Tibial artery (tissue), 4 donors: ENCODE data around the gene ZFY.
"Not testable (repeated sequence)": the region's sequence is repeated elsewhere in the genome, so short reads cannot be mapped to it uniquely, and the experiment has no call there.

Experiments
- DNase-seq, 2 donors: peaks; one replicate each; pipeline ENCODE4 v3.0.0-alpha.2; 2019
- H3K27ac ChIP-seq, 2 donors: fragments of 200-600 bp; sonication (generic) in 1 of 2; 1 replicate in 1 of 2; 2 replicates in 1 of 2; pipeline ENCODE4 v1.5.1; 2018 to 2019; ENCODE audit warnings: mild to moderate bottlenecking in 1 of 2
- H3K27me3 ChIP-seq, 2 donors: fragments of 200-600 bp; sonication (generic) in 1 of 2; one replicate each; pipeline versions ENCODE4 v1.5.1 to v1.6.0; 2016 to 2019
- H3K36me3 ChIP-seq, 3 donors: fragments of 200-600 bp; sonication (generic) in 2 of 3; one replicate each; pipeline ENCODE4 v1.5.1; 2016 to 2019; ENCODE audit warnings: mild to moderate bottlenecking in 2 of 3
- H3K4me1 ChIP-seq, 4 donors: fragments of 200-600 bp; sonication (generic) in 2 of 4; 1 replicate in 3 of 4; 2 replicates in 1 of 4; pipeline ENCODE4 v1.5.1; 2016 to 2019
- H3K4me3 ChIP-seq, 2 donors: fragments of 200-600 bp; sonication (generic) in 1 of 2; 1 replicate in 1 of 2; 2 replicates in 1 of 2; pipeline ENCODE4 v1.5.1; 2018 to 2019; ENCODE audit warnings: mild to moderate bottlenecking in 2 of 2
- H3K9me3 ChIP-seq, 3 donors: fragments of 200-600 bp; sonication (generic) in 1 of 3; one replicate each; pipeline ENCODE4 v1.5.1; 2016 to 2019
- CTCF ChIP-seq, 2 experiments: fragments of 200-600 bp in 1 of 2; fragments of 450-650 bp in 1 of 2; IDR thresholded peaks; one replicate each; pipeline ENCODE4 v1.5.1; 2017 to 2019; ENCODE audit warnings: antibody characterized with exemption in 2 of 2, mild to moderate bottlenecking in 1 of 2, moderate library complexity in 1 of 2
- intact Hi-C: fragments of 100-400 bp; cut with DNase I; formaldehyde crosslinking; loops from one replicate; pipeline ENCODE4 v1.15.0; 2023; ENCODE audit warnings: low total_unique reads

ZFY gene

DNA sequence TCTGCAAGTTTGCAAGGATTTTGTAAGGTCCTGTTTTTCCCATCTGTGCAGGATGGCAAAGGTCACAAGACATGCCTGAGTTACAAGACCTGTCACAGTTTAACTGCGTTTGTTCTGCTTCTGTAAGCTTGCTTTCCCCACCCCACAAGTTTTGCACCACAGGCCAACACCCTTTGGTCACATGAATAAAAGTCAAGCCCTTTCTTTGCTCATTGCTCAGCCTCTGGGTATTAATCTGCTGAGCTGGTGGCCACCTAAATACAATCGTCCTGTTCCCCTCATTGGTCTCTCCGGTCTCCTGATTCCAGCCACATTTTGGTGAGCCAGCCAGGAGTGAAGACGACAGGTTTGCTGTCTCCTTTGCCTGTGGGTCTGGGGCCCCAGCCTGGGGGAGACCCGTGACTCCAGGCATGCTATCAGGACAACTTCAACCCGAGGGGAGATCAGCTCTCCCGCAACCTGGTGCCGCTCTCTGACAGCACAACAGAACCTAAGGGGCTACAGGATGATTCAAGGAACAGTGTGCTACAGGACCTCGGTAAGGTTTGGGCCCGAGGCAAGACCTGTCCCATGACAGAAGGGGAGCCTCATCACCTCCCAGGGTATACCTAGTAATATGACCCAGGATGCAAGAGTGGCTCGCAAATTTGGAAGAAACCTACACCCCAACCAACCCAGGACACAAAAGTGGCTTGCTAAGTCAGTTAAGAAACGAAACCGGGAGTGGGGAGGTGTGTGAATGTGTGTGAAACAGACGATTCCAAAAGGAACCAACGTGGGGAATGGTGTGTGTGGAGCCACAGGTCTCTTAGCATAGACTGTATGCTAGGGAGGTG, 67.7 kb downstream of the ZFY start:
- peak; percentile 21 to 63 for DNase-seq
- Histone ChIP-seq H3K4me1 (peaks cover 0 to 52% (median 0%) of the 10 kb centered on the region in 4 donors), H3K36me3 (no peaks in the 10 kb centered on the region), H3K4me3 (peak overlapping the region; percentile 55 to 57), H3K27me3 (no peaks in the 10 kb centered on the region), H3K27ac (peak overlapping the region; percentile 86 to 87), H3K9me3 (no peaks in the 10 kb centered on the region)
- no peak for TF ChIP-seq CTCF (IDR thresholded peaks at IDR 0.05)
- intact Hi-C loops = no loop called here

DNA sequence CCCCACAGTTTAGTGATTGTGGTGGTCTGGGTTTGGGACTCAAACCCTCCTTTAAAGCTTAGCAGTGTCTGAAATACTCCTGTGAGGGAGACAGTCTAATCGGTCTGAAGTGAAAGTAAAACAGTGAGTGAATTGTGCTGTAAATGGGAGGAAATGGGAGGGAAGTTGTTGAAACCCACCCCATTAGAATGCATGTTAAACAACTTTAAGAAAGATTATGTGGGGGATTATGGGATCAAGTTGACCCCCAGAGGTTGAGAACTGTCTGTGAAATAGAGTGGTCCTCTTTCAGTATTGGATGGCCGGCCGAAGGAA, 68.3 kb downstream of the ZFY start:
- no peak for TF ChIP-seq CTCF (IDR thresholded peaks at IDR 0.05)
- Histone ChIP-seq H3K4me1 (peaks cover 0 to 52% (median 0%) of the 10 kb centered on the region in 4 donors), H3K4me3 (peak overlapping the region; percentile 55 to 57), H3K27ac (peak overlapping the region; percentile 86 to 87), H3K9me3 (no peaks in the 10 kb centered on the region), H3K36me3 (no peaks in the 10 kb centered on the region), H3K27me3 (no peaks in the 10 kb centered on the region)
- intact Hi-C loops = no loop called here
- DNase-seq = no peak

- intact Hi-C loops = no loop called here
- Histone ChIP-seq H3K36me3 (no peaks in the 10 kb centered on the region), H3K4me1 (peaks cover 0 to 52% (median 0%) of the 10 kb centered on the region in 4 donors), H3K4me3 (peak overlapping the region; percentile 55 to 57), H3K27ac (peak overlapping the region; percentile 86 to 87), H3K9me3 (no peaks in the 10 kb centered on the region), H3K27me3 (no peaks in the 10 kb centered on the region)
- DNase-seq = no peak
- no peak for TF ChIP-seq CTCF (IDR thresholded peaks at IDR 0.05)
Measured at GRCh38 chrY:3003846-3004245, 68.7 kb downstream of the ZFY start.

GRCh38 chrY:3006031-3006430, 70.8 kb downstream of the ZFY start:
- peaks cover 0 to 47% (median 0%) of the 10 kb centered on the region in 4 donors for H3K4me1 ChIP-seq
- H3K9me3 ChIP-seq, intact Hi-C loops, H3K27me3 ChIP-seq, H3K4me3 ChIP-seq, DNase-seq, H3K36me3 ChIP-seq: not testable (repeated sequence)
- H3K27ac ChIP-seq = peak overlapping the region in 1 of 2 donors; percentile 15

- Histone ChIP-seq H3K36me3 (no peaks in the 10 kb centered on the region), H3K4me3 (no peak overlapping the region), H3K27me3 (no peaks in the 10 kb centered on the region), H3K4me1 (peaks cover 0 to 32% (median 0%) of the 10 kb centered on the region in 4 donors), H3K27ac (no peak overlapping the region), H3K9me3 (no peaks in the 10 kb centered on the region)
- intact Hi-C loops = no loop called here
- no peak for TF ChIP-seq CTCF (IDR thresholded peaks at IDR 0.05)
- no peak for DNase-seq
Measured at GRCh38 chrY:3007967-3008366, 72.8 kb downstream of the ZFY start.

DNA sequence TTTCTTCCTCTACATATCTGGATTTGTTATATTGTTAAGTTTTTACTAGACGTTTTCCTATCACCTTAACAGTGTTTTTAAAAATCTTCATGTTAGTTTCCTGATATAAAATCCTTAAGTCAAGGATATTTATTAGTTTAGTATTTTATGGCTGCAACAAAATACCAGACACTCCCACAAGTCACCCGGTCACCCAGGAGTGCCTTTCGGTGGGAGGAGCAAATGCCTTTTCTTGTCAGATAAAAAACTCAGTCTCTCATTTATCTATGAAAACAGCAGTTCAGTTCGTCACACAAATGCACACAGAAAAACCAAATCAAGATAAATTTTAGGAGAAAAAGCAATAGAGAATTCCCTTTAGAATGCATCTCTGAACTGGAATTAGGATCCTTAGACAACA, 77.0 kb downstream of the ZFY start:
- Histone ChIP-seq H3K27me3 (no peaks in the 10 kb centered on the region), H3K9me3 (no peaks in the 10 kb centered on the region), H3K36me3 (no peaks in the 10 kb centered on the region), H3K4me1 (peaks cover 0 to 10% (median 0%) of the 10 kb centered on the region in 4 donors), H3K4me3 (no peak overlapping the region), H3K27ac (no peak overlapping the region)
- no peak for TF ChIP-seq CTCF (IDR thresholded peaks at IDR 0.05)
- no peak for DNase-seq
- intact Hi-C loops = no loop called here
